NCI-H748 (cell line): ENCODE data around the gene AP3B1.
"Not testable (repeated sequence)": the region's sequence is repeated elsewhere in the genome, so short reads cannot be mapped to it uniquely, and the experiment has no call there.

Experiments
- DNase-seq: peaks from one replicate; lab custom pipeline; 2025; ENCODE audit not compliant: unreplicated experiment; lab: John Stamatoyannopoulos, UW

AP3B1 gene

DNA sequence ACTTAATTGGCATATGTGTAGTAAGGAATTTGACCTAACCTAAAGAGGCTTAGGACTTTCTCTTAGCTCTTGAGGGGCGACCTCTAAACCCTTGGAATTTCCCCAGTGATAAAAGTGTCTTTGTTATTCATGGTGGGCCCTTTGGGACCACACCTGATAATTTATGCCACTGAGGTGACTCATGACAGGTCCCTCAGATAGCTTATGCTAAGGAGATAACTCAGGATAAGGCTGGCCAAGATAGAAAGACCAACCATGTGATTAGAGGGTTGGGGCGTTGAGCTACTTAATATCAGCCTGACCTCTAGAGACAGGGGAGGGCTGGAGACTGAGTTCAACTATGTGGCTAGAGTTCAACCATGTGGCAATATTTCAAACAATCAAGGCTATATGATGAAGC, 218.1 kb downstream of the AP3B1 start:
- no peak for DNase-seq

DNA sequence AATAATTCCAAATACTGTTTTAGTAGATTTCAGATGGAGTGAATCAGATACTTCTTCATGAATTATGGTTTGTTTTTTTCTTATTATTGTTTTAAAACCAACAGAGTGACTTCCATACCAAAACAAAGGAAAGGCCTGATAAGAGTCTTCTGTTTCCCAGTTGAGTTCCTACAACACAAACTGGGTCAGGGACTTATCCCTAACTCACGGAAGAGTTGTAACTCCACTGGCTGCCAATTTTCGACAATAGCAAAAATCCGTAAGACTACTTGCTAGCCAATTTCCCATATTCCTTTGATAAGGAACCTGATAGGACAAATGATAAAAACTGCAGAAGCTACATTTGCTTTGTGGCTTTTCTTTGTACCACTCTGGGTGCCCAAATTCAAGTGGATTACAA, 219.2 kb downstream of the AP3B1 start:
- DNase-seq: no peak

DNA sequence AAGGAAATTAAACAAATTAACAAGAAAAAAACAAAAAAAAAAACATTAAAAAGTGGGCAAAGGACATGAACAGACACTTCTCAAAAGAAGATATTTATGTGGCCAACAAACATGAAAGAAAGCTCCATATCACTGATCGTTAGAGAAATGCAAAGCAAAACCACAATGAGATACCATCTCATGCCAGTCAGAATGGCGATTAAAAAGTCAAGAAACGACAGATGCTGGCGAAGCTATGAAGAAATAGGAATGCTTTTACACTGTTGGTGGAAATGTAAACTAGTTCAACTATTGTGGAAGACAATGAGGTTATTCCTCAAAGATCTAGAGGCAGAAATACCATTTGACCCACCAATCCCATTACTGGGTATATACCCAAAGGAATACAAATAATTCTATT, 223.8 kb downstream of the AP3B1 start:
- not testable (repeated sequence) for DNase-seq

DNA sequence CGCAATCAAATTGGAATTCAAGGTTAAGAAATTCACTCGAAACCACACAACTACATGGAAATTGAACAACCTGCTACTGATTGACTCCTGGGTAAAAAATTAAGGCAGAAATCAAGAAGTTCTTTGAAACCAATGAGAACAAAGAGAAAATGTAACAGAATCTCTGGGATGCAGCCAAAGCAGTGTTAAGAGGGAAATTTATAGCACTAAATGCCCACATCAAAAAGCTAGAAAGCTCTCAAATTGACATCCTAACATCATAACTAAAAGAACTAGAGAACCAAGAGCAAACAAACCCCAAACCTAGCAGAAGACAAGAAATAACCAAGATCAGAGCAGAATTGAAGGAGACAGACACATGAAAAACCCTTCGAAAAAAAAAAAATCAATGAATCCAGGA, 226.9 kb downstream of the AP3B1 start:
- DNase-seq: not testable (repeated sequence)

DNA sequence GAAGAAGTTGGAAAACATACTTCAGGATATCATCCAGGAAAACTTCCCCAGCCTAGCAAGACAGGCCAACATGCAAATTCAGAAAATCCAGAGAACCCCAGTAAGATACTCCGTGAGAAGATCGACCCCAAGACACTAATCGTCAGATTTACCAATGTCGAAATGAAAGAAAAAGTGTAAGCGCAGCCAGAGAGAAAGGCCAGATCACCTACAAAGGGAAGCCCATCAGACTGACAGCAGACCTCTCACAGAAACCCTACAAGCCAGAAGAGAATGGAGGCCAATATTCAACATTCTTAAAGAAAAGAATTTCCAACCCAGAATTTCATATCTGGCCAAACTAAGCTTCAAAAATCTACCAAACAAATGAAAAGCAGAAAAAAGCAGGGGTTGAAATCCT, 227.8 kb downstream of the AP3B1 start:
- not testable (repeated sequence) for DNase-seq

DNA sequence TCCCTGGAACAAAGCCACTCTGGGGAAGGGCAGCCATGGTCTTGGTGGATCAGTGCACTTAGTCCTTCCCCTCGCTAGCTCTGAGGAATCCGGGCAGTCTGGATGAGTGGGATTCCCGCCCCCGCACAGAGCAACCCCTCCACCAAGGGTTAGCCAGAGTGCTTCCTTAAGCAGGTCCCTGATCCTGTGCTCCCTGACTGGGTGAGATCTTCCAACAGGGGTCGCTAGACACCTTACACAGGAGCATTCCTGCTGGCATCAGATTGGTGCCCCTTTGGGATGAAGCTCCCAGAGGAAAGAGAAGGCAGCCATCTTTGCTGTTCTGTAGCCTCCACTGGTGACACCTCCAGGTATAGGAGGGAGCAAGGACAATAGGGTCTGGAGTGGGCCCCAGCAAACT, 228.8 kb downstream of the AP3B1 start:
- DNase-seq: peak; percentile 47

DNA sequence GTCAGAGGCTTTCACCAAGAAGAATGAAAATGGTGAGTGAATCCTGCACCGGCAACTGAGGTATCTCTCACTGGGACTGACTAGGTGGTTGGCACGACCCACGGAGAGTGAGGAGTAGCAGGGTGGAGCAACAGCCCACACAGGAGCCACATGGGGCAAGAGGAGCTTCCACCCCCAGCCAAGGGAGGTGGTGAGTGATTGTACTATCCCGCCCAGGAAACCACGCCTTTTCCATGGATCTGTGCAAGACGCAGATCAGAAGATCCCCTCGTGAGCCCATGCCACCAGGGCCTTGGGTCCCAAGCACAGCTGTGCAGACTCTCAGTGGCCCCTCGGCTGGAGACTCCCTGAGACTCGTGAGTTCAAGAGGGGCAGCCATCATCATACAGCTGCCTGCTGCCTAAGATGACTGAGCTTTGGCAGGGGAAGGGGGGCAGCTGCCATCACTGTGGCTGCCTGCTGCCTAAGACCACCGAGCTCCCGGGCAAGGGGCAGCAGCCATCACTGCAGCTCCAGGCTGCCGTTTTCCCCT, 229.5 kb downstream of the AP3B1 start:
- DNase-seq: no peak

DNA sequence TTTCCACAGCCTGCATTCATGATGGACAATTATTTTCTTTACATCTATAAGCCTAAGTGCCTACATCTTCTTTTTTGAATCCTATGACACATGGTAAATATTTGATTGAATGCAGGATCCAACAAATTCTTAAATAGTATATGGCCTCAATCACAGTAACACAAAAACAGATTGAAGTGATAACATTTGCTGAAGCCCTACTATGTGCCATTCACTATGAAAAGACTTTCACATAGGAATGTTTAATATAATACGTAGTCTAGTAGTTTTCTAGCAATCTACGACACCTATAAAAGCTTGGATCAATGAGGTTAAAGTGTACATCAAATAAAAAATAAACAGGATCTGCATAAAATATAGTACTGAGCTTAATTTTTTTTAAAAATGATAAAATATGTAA, 231.0 kb downstream of the AP3B1 start:
- no peak for DNase-seq

DNA sequence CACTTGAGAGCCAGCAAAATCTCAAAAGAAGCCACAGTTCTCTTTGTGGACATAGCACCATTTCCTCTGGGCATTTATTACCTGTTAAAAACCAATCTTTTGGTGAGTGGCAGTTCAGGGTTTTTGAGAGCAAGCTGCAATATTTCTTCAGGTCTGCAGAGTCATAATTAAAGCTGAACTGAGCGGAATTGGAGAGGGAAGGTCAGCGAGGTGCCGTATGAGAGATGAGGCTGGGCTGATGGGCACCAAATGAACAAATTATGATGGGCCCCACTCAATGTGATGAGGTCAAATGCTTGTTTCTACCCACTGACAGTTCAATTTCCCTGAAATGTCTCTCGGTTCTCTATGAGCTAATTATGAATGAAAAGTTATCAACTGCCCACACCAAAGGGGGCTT, 231.9 kb downstream of the AP3B1 start:
- DNase-seq: peak; percentile 91

DNA sequence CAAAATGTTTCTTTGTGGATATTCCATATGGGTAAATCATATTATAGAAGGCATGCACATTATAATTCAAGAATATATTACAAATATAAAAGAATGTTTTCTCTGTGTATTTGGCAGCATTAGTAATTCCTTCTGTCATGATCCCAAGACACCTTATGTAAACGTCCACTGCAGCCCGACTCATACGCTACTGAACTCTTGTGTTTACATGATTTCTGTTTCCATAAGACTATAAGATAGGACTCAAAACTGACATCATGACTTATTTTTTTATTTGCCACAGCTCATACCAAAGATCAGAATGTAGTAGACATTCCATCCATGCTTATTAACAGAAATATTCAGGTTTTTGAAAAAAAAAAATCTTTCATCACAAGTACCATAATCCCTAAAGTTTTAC, 234.1 kb downstream of the AP3B1 start:
- DNase-seq: no peak

DNA sequence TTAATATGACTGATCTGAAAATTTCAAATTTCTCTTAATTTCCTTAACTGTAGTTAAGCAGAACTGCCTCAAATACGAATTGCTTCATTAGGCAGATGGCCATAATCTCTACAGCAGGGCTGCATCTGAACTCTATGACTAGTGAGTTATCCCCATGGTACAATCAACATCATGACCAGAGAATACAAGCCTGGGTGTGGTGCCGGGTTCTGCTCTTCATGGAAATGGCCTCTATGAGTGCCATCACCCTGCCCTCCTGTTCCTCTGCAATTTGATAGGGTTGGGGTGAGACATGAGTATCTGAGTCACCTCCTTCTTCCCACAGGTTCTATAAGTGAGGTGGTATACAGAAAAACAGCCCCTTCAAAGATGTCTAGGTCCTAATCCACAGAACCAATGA, 235.9 kb downstream of the AP3B1 start:
- DNase-seq: peak; percentile 16

DNA sequence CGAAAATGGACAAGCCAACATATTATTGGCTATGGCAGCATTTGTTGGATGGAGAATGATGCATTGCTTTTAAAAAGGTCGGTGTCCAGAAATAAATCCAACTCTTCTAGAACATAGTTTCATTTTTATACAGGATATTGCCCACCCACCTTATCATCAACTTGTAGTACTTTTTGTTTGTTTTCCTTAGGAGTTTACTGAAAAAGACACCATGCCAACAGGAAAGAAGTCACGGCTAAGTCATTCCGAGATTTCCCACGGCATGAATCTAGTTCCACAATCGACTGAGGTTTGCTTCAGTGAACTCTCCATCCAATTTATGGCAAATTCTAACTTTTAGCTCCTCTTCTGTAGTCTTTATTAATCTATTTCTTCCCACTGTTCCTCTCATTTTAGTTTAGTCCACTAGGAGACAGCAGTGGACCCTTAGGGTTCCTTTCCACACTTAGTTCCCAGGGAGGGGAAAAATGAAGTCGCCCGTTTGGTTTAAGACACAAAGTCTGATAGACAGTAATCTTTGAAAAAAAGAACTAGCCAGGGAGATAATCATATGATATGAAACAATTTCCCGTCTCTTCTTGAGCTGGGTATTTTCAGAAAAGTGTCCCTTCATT, 237.5 kb downstream of the AP3B1 start:
- no peak for DNase-seq

DNA sequence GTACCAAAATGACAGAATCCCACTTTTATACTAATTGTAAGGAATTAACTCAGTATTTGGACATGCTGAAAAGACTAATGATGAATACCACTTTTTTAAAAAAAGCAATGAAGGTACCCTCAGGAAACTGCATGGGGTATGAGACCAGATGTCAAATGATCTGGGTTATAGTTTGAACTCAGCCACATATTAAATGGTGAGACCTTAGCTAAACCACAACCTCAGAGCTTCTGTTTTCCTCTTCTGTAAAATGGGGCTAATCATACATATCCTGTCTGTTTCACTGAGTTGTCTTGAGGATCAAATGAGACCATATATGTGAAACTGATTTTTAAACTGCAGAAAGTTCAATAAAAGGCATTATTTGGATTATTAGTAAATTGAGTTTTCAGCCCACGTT, 238.4 kb downstream of the AP3B1 start:
- no peak for DNase-seq

DNA sequence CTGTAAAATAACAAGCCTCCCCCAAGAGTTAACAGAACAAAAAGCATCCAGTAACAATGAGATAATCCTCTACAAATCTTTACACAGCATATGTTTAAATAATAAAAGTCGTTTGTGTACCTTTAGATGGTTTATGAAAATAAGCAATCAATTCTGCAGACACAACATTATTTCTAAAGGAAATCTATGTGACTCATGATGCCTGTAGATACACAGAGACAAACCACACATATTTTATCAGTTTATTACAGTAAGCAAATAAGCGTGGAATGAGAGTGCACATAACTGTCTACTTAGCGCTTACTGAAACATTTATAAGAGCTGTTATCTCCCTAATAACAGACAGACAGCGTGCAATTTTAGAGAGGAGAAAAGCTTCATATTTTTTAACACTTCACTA, 243.6 kb downstream of the AP3B1 start:
- peak; percentile 22 for DNase-seq

DNA sequence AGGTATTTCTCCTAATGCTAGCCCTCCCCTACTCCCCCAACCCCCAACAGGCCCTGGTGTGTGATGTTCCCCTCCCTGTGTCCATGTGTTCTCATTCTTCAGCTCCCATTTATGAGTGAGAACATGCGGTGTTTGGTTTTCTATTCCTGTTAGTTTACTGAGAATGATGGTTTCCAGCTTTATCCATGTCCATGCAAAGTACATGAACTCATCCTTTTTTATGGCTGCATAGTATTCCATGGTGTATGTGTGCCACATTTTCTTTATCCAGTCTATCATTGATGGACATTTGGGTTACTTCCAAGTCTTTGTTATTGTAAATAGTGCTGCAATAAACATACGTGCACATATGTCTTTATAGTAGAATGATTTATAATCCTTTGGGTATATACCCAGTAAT, 247.7 kb downstream of the AP3B1 start:
- not testable (repeated sequence) for DNase-seq

DNA sequence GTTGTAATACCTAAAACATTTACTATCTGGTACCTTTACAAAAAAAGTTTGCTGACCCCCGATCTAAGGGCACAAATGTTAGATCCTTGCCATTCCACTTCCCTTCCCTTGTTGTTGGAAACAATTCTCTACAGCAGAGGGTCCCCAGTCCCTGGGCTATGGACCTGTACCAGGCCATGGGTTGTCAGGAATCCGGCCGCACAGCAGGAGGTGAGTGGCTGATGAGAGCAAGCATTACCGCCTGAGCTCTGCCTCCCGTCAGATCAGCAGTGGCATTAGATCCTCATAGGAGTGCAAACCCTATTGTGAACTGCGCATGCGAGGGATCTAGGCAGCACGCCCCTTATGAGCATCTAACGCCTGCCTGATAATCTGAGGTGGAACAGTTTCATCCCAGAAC, 248.5 kb downstream of the AP3B1 start:
- no peak for DNase-seq

DNA sequence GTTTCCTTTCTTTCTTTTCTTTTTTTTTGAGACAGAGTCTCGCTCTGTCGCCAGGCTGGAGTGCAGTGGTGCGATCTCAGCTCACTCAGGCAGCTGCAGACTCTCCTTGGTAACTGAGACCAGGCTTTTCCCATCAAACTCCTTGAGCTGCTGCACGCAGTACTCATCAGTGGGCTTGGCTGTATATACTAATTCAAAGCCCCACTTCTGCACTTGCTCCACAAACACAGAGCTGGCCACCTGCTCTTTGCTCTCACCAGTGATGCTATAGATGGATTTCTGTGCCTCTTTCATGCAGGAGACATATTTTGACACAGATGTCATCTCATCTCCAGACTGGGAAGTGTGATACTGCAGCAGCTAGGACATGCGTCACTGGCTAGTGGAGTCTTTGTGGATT, 252.7 kb downstream of the AP3B1 start:
- DNase-seq: peak; percentile 34

DNA sequence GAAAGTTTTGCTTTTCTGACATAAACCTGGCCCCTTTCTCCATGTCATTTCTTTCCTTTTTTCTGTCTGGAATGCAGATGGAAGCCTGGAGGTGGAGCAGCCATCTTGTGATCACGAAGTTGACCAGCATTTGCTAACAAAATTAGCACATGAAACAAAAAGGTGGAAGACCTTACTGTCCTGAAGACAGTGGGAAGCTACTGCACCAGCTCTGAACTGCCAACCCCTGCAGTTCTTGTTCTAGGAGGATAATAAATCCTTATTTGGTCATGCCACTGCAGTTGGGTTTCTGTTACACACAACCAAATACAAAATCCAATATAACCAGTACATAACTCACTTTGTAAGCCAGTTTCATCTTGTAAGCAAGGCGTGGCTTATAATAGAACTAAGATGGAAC, 269.0 kb downstream of the AP3B1 start:
- no peak for DNase-seq

DNA sequence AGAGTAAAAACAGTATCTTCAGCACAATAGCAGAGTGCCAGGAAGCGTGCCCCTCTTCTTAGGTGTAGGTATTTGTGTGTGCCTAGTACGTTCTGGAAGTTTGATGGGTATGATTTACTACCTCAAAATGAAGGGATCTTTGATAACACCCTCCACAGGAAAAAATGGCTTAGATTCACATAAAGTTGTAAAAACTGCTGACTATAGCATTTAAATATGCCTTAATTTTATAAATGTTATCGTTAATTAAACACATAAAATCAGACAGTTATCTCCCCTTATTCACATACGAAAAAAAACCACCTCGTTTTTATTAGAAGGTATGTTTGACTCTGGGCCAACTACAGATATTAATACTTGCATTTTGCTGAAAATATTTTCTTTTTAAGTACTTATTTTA, 274.8 kb downstream of the AP3B1 start:
- DNase-seq: no peak

DNA sequence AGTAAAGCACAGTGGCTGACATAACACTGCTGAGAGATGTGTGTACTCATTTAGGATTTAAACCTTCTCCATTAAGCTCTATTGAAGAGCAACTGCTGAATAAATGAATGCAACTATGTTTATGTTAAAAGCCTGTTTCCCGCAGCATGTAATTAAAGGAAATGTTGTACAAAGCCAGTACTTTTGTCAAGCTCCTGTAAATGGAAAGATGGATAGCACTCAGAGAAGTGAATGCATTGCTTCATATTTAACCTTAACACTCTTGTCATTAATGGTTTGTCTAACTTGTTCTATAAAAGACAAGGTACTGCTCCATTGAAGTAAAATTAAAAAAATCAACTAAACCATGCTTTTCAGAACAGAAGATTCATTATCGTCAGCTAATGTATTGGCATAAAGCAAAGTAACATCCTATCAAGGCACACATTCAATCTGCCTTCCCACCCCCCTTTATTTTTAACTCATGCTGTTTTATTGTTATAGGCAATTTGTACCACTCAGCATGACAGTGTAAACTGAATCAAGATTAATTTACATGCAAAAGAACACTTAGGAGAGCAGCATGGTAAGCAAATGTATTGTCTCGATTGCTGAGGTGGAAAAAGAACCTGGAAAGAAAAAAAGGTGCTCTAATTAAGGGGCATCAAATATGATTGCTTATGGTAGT, 277.5 kb downstream of the AP3B1 start:
- peak; percentile 100 for DNase-seq

DNA sequence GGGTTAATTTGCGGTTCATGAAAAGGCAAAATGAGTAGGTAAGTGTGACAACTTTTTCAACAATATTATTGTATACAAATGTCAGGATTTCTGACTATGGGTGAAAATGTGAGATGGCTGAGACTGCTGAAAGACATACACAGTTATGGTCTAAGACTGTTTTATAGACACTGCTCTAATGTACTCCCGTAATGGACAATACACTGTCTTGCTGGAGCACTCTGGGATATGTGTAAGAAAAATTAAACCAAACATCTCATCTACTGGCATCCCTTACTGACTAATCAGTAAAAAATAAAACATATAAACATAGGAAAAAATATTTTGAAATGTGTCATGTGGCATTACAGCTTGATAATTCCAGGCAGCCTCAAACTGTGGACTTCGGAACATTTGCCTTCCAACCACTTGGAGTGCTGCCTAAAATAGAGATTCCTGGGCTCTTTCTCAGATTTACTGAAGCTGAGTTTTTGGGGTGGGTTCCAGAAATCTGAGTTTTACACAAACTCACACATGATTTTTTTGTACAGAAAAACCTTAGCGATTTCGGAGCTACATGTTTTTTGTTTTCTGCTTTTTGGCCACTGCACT, 284.5 kb downstream of the AP3B1 start:
- no peak for DNase-seq

DNA sequence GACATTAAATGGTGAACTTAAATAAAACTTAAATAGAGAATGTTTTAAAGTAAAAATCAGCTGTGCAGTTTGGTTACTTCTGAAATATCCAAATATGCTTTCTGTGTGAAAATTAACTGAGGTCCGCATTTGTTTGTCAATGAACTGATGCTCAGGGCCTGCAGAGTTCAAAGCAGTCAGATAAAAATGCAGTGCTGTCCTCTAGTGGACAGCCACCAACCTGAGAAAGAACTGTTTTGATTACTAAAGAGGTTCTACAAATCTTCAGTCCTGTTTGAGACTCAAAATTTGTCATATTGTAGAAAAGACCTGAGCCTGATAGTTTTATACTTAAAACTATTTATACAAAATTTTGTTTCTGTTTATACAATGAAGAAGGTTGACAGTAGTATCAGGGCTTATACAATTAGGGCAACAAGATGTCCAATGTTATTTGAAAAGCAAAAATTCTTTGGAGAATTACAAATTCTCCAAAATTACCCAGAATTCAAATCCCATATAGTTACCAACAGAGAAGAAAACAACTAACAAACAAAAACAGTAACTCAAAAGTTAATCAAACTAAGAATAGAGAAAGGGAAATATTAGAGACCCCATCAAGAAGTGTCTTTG, 286.0 kb downstream of the AP3B1 start:
- peak; percentile 67 for DNase-seq
